Liver (tissue), 9 donors: Measurements from ENCODE around the gene RNF222. TPM values are rescaled to one million over a fixed set of nuclear protein-coding genes. Genes with fewer than 3 reads are reported as not detected.

Experiments
- DNase-seq: peaks from one replicate; pipeline ENCODE4 v3.0.0-alpha.2; 2017; ENCODE audit warnings: low spot score
- H3K27ac ChIP-seq, 2 donors: one replicate each; pipeline ENCODE4 v1.7.0; 2013; ENCODE audit warnings: inconsistent platforms in 2 of 2, low read length in 2 of 2, control low read depth in 1 of 2, low read depth in 1 of 2, mild to moderate bottlenecking in 1 of 2
- H3K27me3 ChIP-seq, 4 donors: one replicate each; pipeline versions ENCODE4 v1.6.1 to v1.7.0; 2013; ENCODE audit warnings: low read length in 3 of 4, inconsistent platforms in 1 of 4, mild to moderate bottlenecking in 1 of 4, moderate library complexity in 1 of 4; ENCODE audit not compliant: control insufficient read depth in 4 of 4, insufficient read depth in 4 of 4
- H3K36me3 ChIP-seq, 4 donors: one replicate each; pipeline versions ENCODE4 v1.6.1 to v1.7.0; 2013; ENCODE audit warnings: low read length in 3 of 4, mild to moderate bottlenecking in 3 of 4, low read depth in 1 of 4, moderate library complexity in 1 of 4; ENCODE audit not compliant: control insufficient read depth in 4 of 4, insufficient read depth in 3 of 4
- H3K4me1 ChIP-seq, 4 donors: one replicate each; pipeline versions ENCODE4 v1.6.1 to v1.7.0; 2013; ENCODE audit warnings: low read length in 3 of 4, mild to moderate bottlenecking in 3 of 4, moderate library complexity in 1 of 4; ENCODE audit not compliant: control insufficient read depth in 4 of 4, insufficient read depth in 4 of 4
- H3K4me3 ChIP-seq, 3 donors: one replicate each; pipeline versions ENCODE4 v1.6.1 to v1.7.0; 2013; ENCODE audit warnings: low read length in 3 of 3, control low read depth in 1 of 3, low read depth in 1 of 3, mild to moderate bottlenecking in 1 of 3
- H3K9ac ChIP-seq, 2 donors: one replicate each; pipeline ENCODE4 v1.7.0; 2013; ENCODE audit warnings: low read length in 2 of 2, mild to moderate bottlenecking in 2 of 2, moderate library complexity in 2 of 2, control low read depth in 1 of 2, low read depth in 1 of 2
- H3K9me3 ChIP-seq, 4 donors: one replicate each; pipeline versions ENCODE4 v1.6.1 to v1.7.0; 2013; ENCODE audit warnings: low read length in 3 of 4; ENCODE audit not compliant: control insufficient read depth in 4 of 4
- ATF3 ChIP-seq: IDR thresholded peaks from 2 replicates; pipeline ENCODE4 v1.6.1; 2016; ENCODE audit warnings: antibody characterized with exemption
- CTCF ChIP-seq: fragments of 150-350 bp; IDR thresholded peaks from 2 replicates; pipeline ENCODE4 v1.5.1; 2017; ENCODE audit warnings: improper control_type of control experiment, low read depth, low read length; ENCODE audit not compliant: missing input control
- EGR1 ChIP-seq, 2 donors: IDR thresholded peaks; 2 replicates each; pipeline ENCODE4 v1.6.1; 2016 to 2018; ENCODE audit warnings: antibody characterized with exemption in 2 of 2, low read depth in 2 of 2
- FOXA1 ChIP-seq: IDR thresholded peaks from 2 replicates; pipeline ENCODE4 v1.6.1; 2016; ENCODE audit warnings: antibody characterized with exemption
- FOXA2 ChIP-seq: IDR thresholded peaks from 2 replicates; pipeline ENCODE4 v1.6.1; 2016; ENCODE audit warnings: antibody characterized with exemption
- GABPA ChIP-seq, 2 donors: IDR thresholded peaks in 1 of 2; conservative IDR thresholded peaks in 1 of 2; 2 replicates each; pipeline ENCODE4 v1.6.1; 2016; ENCODE audit warnings: antibody characterized with exemption in 2 of 2, mild to moderate bottlenecking in 1 of 2, moderate library complexity in 1 of 2
- HNF4A ChIP-seq, 2 donors: conservative IDR thresholded peaks; 2 replicates each; pipeline ENCODE4 v1.6.1; 2016; ENCODE audit warnings: antibody characterized with exemption in 2 of 2, mild to moderate bottlenecking in 2 of 2
- HNF4G ChIP-seq: IDR thresholded peaks from 2 replicates; pipeline ENCODE4 v1.6.1; 2016; ENCODE audit warnings: antibody characterized with exemption
- JUND ChIP-seq, 2 donors: IDR thresholded peaks; 2 replicates each; pipeline ENCODE4 v1.6.1; 2016; ENCODE audit warnings: antibody characterized with exemption in 2 of 2
- MAX ChIP-seq: IDR thresholded peaks from 2 replicates; pipeline ENCODE4 v1.6.1; 2016; ENCODE audit warnings: antibody characterized with exemption
- NR2F2 ChIP-seq: IDR thresholded peaks from 2 replicates; pipeline ENCODE4 v1.6.1; 2016; ENCODE audit warnings: antibody characterized with exemption
- REST ChIP-seq: IDR thresholded peaks from 2 replicates; pipeline ENCODE4 v1.6.1; 2016; ENCODE audit warnings: antibody characterized with exemption, mild to moderate bottlenecking
- RXRA ChIP-seq, 2 donors: IDR thresholded peaks; 2 replicates each; pipeline ENCODE4 v1.6.1; 2017 to 2018; ENCODE audit warnings: antibody characterized with exemption in 2 of 2, mild to moderate bottlenecking in 1 of 2
- SP1 ChIP-seq: IDR thresholded peaks from 2 replicates; pipeline ENCODE4 v1.6.1; 2018; ENCODE audit warnings: antibody characterized with exemption, mild to moderate bottlenecking
- TAF1 ChIP-seq: conservative IDR thresholded peaks from 2 replicates; pipeline ENCODE4 v1.6.1; 2016; ENCODE audit warnings: antibody characterized with exemption, mild to moderate bottlenecking
- YY1 ChIP-seq: IDR thresholded peaks from 2 replicates; pipeline ENCODE4 v1.6.1; 2016; ENCODE audit warnings: antibody characterized with exemption, mild to moderate bottlenecking
- ZBTB33 ChIP-seq: IDR thresholded peaks from 2 replicates; pipeline ENCODE4 v1.6.1; 2016; ENCODE audit warnings: antibody characterized with exemption
- WGBS: extraction: QIAGEN DNeasy Blood & Tissue Kit; methylation state at CpG from one replicate; pipeline ENCODE4 v1.1.7; 2013; 5-methylcytosine and 5-hydroxymethylcytosine counted together
- polyA plus RNA-seq, 2 donors: library from polyadenylated mRNA; stranded (reverse) in 1 of 2; unstranded in 1 of 2; fragments of 200-250 nt in 1 of 2; fragments of >200 nt in 1 of 2; fragmentation: Nextera tagmentation in 1 of 2; extraction: Ambion mirVana in 1 of 2; gene quantifications; one replicate each; pipeline versions ENCODE4 v1.2.1 to v1.2.3, GENCODE V29; 2013 to 2015
- total RNA-seq, 2 donors: library from RNA; depleted of rRNA; stranded (reverse); fragments of >200 nt; gene quantifications; one replicate each; pipeline ENCODE4 v1.2.3, GENCODE V29; 2014
- donor health status: healthy.
- donor health status: healthy.
- donor health status: healthy.
- donor health status: healthy.
- donor health status: healthy.

RNF222 gene
- total and polyA plus RNA-seq, 4 donors: not detected

- WGBS: 57% methylated on average over 9 of the region's 9 CpGs
- DNase-seq: no peak
- Histone ChIP-seq H3K27ac (no peak overlapping the region), H3K4me3 (no peak overlapping the region), H3K9ac (no peak overlapping the region), H3K9me3 (no peaks in the 10 kb centered on the region), H3K36me3 (no peaks in the 10 kb centered on the region), H3K4me1 (peaks cover 0 to 2% (median 0%) of the 10 kb centered on the region in 4 donors), H3K27me3 (peaks cover 0 to 3% (median under 1%) of the 10 kb centered on the region in 4 donors)
- TF ChIP-seq HNF4G (no peak), CTCF (no peak), GABPA (IDR thresholded peaks at IDR 0.05 in 1 of 2, conservative IDR thresholded peaks at IDR 0.05 in 1 of 2) (no peak), ZBTB33 (no peak), JUND (IDR thresholded peaks at IDR 0.05) (no peak), FOXA2 (no peak), HNF4A (conservative IDR thresholded peaks at IDR 0.05) (no peak), REST (no peak), ATF3 (no peak), YY1 (no peak), TAF1 (no peak), SP1 (no peak), EGR1 (IDR thresholded peaks at IDR 0.05; ENCODE audit: low read depth in 2 of 2) (no peak), NR2F2 (no peak), RXRA (IDR thresholded peaks at IDR 0.05) (no peak), FOXA1 (no peak), MAX (no peak)
Observed at GRCh38 chr17:8391711-8392110, 5.9 kb downstream of the RNF222 start.
